GM12801 (cell line): ENCODE results near the gene MAP2K2.

Source experiments
- TF ChIP-seq, protein P1 (sequence below): IDR thresholded peaks from one replicate; pipeline ENCODE4 v1.5.1; 2011; ENCODE audit warnings: control low read depth; ENCODE audit not compliant: insufficient read length; ENCODE audit errors: extremely low read depth

MAP2K2 gene

GRCh38 chr19:4075373-4075772 is 48.5 kb downstream of the MAP2K2 start:
- TF ChIP-seq, protein P1, sequence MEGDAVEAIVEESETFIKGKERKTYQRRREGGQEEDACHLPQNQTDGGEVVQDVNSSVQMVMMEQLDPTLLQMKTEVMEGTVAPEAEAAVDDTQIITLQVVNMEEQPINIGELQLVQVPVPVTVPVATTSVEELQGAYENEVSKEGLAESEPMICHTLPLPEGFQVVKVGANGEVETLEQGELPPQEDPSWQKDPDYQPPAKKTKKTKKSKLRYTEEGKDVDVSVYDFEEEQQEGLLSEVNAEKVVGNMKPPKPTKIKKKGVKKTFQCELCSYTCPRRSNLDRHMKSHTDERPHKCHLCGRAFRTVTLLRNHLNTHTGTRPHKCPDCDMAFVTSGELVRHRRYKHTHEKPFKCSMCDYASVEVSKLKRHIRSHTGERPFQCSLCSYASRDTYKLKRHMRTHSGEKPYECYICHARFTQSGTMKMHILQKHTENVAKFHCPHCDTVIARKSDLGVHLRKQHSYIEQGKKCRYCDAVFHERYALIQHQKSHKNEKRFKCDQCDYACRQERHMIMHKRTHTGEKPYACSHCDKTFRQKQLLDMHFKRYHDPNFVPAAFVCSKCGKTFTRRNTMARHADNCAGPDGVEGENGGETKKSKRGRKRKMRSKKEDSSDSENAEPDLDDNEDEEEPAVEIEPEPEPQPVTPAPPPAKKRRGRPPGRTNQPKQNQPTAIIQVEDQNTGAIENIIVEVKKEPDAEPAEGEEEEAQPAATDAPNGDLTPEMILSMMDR: no peak

- TF ChIP-seq, protein P1: no peak
Measured at GRCh38 chr19:4071610-4072009, 52.3 kb downstream of the MAP2K2 start.

GRCh38 chr19:4069331-4069959 is 54.5 kb downstream of the MAP2K2 start:
- TF ChIP-seq, protein P1: no peak

- TF ChIP-seq, protein P1: no peak
Measured at GRCh38 chr19:4068047-4068966, 55.6 kb downstream of the MAP2K2 start.

GRCh38 chr19:4067396-4068046 is 56.4 kb downstream of the MAP2K2 start:
- TF ChIP-seq, protein P1: no peak

DNA sequence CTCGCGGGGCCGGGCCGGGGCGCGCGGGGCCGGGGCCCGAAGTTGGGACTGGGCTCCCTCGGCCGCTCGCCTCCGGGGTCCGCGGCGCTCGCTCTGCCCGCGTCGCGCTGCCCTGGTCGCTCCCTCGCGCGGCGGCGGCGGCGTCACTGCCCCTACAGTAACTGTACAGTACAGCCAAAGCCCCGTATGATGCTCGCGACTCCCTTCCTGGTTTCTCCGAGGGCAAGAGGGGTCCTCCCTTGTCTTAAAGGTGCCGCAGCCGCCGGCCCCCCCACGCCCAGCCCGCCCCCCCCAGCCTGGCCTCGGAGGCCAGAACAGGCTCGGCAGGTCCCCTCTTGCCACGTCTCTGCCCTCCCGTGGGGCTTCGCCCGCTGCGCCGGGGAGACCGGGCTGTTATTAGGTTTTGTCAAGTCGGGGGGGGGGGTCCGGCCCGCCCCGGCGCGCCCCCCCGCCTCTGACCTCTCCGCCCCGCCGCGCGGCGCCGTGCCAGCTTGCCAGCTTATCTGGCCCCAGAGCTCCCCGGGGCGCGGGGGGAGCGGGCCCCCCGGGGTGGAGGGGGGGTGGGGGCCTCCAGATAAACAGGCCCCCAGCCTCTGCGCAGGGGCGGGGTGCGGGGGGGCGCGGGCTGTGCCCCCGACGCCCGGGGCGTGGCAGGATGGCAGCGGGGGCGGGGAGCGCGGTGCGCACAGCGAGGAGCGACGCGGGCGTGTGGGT is 57.1 kb downstream of the MAP2K2 start, which contains the start of gene ZBTB7A:
Gene ZBTB7A (minus strand): TSS at position 218 of the 714 bp plus-strand sequence. CDS start 11,667 bp downstream, outside the sequence.
- TF ChIP-seq, protein P1: no peak
